Fibroblast of pulmonary artery (primary cell): ENCODE measurements around the gene SUV39H2.

Source experiments
- DNase-seq: peaks from one replicate; pipeline ENCODE4 v3.0.0-alpha.2; 2010; ENCODE audit warnings: low read depth
- H3K4me3 ChIP-seq: replicated peaks from 2 replicates; pipeline ENCODE4 v1.5.1; 2011; ENCODE audit warnings: low read depth, mild to moderate bottlenecking, control low read depth, low read length, moderate library complexity
- CTCF ChIP-seq: IDR thresholded peaks from 2 replicates; pipeline ENCODE4 v1.5.1; 2011; ENCODE audit warnings: mild to moderate bottlenecking, control low read depth, low read length, inconsistent platforms; ENCODE audit errors: missing control alignments

The SUV39H2 gene

GRCh38 chr10:14916600-14916999 lies 37.9 kb downstream of the SUV39H2 start:
- TF ChIP-seq CTCF: no peak
- DNase-seq: no peak
- no peak overlapping the region for H3K4me3 ChIP-seq

GRCh38 chr10:14917827-14918226 lies 39.2 kb downstream of the SUV39H2 start:
- H3K4me3 ChIP-seq: no peak overlapping the region
- TF ChIP-seq CTCF: no peak
- no peak for DNase-seq

GRCh38 chr10:14918964-14919363 lies 40.3 kb downstream of the SUV39H2 start:
- H3K4me3 ChIP-seq: no peak overlapping the region
- DNase-seq: no peak
- TF ChIP-seq CTCF: no peak

- TF ChIP-seq CTCF: no peak
- no peak for DNase-seq
- H3K4me3 ChIP-seq: no peak overlapping the region
These were observed 45.3 kb downstream of the SUV39H2 start for GRCh38 chr10:14924013-14924412.

GRCh38 chr10:14925268-14925667 lies 46.6 kb downstream of the SUV39H2 start:
- no peak for TF ChIP-seq CTCF
- no peak for DNase-seq
- no peak overlapping the region for H3K4me3 ChIP-seq

- H3K4me3 ChIP-seq: no peak overlapping the region
- no peak for DNase-seq
- TF ChIP-seq CTCF: no peak
These were observed 47.4 kb downstream of the SUV39H2 start for GRCh38 chr10:14926061-14926470.

- TF ChIP-seq CTCF: no peak
These were observed 48.2 kb downstream of the SUV39H2 start for GRCh38 chr10:14926722-14927416.

More at GRCh38 chr10:14926722-14927416, 48.2 kb downstream of the SUV39H2 start:
- DNase-seq: no peak
- H3K4me3 ChIP-seq: no peak overlapping the region
